Nucleus accumbens (tissue), 56 donors: ENCODE measurements around the gene LSM14B.
A peak's percentile ranks its signal among the peaks of the same experiment; 100 is the strongest.
"Not testable (repeated sequence)": the region's sequence is repeated elsewhere in the genome, so short reads cannot be mapped to it uniquely, and the experiment has no call there.

Experiments
- DNase-seq, 56 donors: peaks; one replicate each; lab custom pipeline; 2025; lab: John Stamatoyannopoulos, UW

LSM14B gene

GRCh38 chr20:62121776-62122653 lies at the start of gene LSM14B:
Gene LSM14B, plus strand, starts transcription at chr20:62122475. Its CDS starts 192 bp downstream, at chr20:62122667.
- peak in 55 of 56 donors; percentile 80 to 98 (median 94) for DNase-seq

DNA sequence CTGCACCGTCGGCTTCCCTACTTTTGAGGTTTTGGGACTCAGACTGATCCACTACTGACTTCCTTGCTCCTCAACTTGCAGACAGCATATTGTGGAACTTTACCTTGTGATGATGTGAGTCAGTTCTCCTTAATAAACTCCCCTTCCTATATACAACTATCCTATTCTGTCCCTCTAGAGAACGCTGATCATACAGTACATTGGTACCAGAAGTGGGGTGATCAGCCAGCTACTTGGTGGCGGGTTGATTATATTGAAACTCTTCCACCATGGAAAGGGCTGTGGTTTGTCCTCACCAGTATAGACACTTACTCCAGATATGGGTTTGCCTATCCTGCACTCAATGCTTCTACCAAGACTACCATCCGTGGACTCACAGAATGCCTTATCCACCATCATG lies 49.0 kb upstream of the LSM14B start:
- DNase-seq: no peak

DNA sequence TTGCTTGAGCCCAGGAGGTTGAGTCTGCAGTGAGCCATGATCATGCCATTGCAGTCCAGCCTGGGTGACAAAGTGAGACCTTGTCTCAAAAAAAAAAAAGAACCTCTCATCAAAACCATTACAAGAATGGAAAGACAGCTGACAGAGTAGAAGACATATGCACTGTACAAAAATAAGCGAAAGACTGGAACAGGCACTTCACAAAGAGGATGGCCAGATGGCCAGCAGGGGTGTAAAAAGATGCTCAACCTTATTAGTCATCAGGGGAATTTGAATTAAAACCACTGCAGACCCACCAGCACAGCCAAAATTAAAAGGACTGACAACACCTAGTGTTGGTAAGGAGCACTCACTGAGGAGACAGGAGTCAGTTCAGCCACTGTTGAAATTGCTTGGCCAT lies 43.1 kb upstream of the LSM14B start:
- DNase-seq: no peak

DNA sequence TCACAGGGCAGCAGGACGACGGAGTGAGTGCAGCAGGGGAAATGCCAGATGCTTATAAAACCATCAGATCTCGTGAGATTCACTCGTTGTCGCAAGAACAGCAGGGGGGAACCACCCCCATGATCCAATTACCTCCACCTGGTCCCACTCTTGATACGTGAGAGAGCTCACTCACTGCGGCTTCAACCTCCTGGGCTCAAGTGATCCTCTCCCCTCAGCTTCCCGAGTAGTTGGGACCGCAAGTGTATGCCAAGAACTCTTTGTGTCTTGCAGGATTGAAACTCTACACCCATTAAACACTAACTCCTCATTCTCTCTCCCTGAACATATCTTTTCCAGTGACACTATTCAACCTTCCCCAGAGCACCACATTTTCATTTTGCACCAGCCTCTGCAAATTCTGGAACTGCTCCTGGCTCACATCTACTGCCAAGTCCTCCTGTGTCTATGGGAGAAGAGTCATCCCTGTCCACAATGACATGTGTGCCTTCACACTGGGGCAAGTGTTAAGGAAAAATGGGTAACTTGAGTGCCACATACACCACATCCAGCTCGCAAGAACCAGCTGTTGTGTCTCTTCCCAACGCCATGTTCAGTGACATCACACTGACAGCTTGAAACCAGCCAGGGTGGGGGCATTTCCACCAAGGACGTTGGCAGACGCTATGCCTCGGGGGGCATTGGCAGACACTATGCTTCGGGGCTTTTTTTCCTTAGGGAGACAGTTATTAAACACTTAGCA lies 41.9 kb upstream of the LSM14B start:
- DNase-seq: no peak

DNA sequence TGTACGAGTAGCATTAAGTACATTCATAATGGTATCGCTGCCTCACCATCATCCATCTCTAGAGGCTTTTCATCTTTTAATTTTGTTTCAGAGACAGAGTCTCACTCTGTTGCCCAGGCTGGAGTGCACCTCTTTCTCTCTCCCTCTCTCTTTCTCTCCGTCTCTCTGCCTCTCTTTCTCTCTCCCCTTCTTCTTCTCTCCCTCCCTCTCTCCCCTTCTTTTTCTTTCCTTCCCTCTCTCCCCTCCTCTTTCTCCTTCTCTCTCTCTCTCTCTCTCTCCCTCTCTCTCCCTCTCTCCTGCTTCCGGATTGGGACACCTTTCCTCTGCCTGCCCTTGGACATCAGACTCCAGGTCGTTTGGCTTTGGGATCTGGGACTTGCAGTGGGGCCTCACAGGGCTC lies 39.0 kb upstream of the LSM14B start:
- no peak for DNase-seq

DNA sequence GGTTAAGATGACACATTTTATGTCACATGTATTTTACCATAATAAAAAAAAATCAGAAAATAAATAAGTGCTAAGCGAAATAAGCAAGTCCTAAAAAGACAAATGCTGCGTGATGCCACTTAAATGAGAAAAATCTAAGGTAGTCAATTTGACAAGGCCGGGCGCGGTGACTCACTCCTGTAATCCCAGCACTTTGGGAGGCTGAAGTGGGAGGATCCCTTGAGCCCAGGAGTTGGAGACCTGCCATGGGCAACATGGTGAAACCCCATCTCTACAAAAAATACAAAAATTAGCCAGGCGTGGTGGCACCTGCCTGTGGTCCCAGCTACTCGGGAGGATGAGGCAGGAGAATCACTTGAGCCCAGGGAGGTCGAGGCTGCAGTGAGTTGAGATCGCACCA lies 38.1 kb upstream of the LSM14B start:
- not testable (repeated sequence) for DNase-seq

DNA sequence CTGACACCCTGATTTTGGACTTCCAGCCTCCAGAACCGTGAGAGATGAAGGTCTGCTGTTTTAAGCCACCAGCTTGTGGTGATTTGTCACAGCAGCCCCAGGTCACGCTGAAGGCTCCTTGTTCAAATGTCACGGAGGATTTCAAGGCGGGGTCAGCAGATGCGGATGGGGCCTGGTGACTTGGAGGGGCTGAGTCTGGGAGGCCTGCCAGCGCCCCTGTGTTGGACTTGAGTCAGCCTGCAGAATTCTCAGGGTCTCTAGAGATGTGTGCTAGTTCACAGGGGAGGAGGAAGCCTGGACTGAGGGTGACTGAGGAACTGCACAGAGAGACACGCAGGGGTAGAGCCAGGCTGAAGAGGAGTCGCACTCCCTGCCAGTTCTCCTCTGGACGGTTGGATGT lies 37.1 kb upstream of the LSM14B start:
- no peak for DNase-seq

DNA sequence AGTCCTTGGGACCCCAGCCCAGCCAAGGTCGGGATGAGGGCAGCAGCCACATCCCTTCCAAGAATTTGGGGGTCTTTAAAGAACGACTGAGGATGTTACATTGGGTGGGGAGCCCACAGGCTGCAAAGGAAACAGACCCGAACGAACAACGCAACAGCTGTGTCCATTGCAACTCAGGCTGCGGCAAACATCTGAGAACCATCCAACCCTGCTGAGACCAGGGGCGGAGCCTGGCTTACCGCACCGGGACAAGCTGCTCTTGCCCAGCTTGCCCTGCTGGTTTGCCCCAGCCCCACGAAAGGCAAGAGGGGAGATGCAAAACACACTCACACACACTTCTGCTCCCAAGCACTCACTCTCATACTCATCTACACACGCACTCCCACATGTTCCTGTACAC lies 35.0 kb upstream of the LSM14B start:
- DNase-seq: no peak

DNA sequence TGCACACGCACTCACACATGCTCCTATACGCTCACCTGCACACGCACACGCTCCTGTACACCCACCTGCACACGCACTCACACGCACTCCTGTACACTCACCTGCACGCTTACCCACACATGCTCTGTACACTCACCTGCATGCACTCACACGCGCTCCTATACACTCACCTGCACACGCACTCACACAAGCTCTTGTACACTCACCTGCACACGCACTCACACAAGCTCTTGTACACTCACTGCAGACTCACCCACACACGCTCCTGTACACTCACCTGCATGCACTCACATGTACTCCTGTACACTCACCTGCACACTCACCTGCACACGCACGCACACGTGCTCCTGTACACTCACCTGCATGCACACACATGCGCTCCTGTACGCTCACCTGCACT lies 34.6 kb upstream of the LSM14B start:
- no peak for DNase-seq

DNA sequence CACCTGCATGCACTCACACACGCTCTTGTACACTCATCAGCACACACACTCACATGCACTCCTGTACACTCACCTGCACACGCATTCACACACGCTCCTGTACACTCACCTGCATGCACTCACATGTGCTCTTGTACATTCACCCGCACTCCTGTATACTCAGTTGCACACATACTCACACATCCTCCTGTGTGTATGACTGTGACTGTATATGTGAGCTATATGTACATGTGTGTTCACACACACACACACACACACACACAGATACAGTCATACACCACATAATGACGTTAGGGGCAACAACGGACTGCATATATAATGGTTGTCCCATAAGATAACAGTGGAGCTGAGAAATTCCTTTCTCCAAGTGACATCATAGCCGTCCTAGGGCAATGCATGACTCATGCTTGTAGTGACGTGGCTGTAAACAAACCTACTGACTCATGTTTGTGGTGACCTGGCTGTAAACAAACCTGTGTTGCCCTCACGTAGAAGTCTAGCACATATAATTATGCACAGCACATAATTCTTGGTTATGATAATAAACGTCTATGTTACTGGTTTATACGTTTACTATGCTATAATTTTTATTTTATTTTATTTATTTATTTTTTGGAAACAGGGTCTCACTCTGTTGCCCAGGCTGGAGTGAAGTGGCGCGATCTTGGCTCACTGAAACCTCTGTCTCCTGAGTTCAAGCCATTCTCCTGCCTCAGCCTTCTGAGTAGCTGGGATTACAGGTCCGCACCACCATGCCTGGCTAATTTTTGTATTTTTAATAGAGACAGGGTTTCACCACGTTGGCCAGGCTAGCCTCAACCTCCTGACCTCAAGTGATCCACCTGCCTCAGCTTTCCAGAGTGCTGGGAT lies 33.8 kb upstream of the LSM14B start:
- DNase-seq: no peak

- no peak for DNase-seq
These were observed 32.9 kb upstream of the LSM14B start for GRCh38 chr20:62089393-62089792.

DNA sequence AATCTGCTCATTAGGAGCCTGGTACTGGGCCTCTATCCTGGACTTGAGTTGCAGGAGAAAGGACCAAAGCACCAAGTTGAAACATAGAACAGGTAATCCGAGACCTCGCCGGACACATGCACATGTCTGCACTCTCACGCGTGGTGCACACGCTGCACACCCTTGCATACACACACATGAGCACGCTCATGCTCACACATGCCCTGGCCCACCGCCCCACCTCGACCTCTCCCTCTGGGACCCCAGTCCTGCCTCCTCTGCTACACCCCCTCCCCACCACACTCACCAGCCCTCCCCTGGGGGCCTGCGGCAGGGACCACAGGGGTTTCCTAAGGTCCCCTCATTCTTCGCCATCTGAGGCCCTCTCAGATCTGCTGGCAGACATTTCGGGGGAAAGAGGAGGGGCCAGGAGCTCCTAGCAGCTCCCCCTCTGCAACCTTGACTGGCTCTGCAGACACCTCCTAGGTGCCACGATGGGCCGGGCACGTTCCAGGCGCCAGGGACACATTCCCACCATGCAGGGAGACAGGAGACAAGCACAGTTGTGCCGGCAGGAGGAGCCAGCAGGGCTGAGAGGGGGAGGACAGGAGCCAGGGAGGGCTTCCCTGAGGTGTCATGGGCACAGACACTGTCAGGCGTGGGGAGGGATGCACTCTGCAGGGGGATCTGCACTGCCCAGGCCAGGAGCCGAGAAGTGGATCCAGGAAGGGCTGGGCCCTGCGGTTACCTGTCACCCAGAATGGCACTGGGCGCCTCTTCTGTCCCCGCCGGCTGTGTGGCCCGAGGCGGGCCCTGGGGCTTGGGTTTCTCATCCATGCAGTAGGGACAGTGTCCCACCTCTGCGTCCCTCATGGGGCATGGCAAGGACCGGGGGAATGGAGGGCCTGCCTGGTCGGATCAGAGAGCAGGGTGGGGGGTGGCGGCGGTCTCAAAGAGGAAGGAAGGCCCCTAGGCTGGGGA lies 25.6 kb upstream of the LSM14B start:
- DNase-seq: no peak

GRCh38 chr20:62097881-62098407 lies 24.3 kb upstream of the LSM14B start:
- no peak for DNase-seq

DNA sequence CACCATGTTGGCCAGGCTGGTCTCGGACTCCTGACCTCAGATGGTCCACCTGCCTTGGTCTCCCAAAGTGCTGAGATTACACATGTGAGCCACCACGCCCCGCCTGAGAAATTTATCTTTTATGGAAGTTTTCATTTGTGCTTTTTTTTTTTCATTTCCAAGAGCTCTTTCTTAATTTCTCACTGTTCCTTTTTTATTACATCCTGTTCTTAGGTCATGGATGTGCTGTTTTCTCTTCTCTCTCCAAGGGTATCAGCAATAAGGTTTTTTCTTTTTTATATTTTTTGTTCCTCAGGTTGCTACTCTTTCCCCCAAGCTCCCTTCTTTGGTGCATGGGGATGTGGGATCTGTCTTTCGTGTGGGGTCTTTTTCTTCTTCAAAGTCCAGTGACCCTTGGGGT lies 21.2 kb upstream of the LSM14B start:
- DNase-seq: no peak

DNA sequence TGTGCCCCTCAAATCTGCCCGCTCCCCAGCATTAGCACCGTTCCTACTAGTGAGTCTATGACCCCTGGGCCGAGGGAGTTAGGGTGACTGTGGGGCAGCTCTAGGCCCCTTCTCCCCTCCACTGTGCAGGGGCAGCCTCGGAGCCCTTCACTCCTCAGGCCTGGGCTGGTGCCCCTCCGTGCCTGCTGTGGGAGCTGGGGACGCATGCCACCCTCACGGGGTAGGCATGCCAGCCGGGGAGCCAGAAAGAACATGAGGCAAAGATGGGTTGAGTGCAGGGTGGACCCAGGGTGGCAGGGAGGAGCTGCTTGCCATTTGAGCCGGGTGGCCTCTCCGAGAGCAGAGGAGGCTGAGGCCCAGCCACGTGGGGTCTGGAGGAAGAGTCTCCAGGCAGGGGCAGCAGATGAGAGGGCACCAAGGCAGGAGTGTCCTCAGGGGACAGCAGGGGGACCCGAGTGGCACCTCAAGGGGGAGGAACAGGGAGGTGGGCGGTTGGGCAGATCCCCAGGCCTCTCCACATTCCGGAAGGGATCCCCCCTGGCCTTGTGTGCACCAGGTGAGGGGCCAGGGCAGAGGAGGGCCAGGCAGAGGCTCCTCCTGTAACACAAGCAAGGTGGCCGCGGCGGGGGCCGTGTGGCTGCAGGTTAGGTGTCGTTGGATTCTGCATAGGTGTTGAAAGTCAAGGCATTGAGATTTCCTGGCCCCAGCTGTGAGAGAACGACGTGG lies 18.6 kb upstream of the LSM14B start:
- DNase-seq: no peak

GRCh38 chr20:62104234-62104789 lies 18.0 kb upstream of the LSM14B start:
- no peak for DNase-seq

DNA sequence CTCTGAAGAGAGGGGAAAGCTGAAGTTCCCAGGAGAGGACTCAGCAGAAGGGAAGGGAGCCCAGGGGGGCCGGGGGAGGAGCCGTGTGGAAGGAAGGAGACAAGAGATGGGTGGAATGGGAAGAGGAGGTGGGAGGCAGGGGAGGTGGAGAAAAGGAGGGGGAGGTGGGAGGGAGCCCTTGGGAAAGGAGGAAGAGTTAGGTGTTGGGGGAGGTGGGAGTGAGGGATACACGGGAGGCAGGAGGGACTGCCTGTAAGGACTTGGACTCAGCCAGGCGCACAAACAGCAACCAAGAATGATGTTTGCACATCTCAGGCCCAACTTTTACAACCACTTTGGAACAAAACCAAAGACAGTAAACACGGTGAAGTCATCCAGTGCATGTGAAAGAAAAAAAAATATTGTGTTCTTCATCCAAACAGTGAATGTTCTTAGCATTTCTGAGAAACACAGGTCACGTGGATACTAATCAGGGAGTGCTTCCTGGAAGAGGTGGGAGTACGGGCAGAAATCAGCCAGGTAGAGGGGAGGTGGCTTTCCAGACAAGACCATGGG lies 17.4 kb upstream of the LSM14B start:
- DNase-seq: no peak

- DNase-seq: no peak
These were observed 16.7 kb upstream of the LSM14B start for GRCh38 chr20:62105592-62105991.
